ENCODE data around the gene THSD4.

The THSD4 gene

DNA sequence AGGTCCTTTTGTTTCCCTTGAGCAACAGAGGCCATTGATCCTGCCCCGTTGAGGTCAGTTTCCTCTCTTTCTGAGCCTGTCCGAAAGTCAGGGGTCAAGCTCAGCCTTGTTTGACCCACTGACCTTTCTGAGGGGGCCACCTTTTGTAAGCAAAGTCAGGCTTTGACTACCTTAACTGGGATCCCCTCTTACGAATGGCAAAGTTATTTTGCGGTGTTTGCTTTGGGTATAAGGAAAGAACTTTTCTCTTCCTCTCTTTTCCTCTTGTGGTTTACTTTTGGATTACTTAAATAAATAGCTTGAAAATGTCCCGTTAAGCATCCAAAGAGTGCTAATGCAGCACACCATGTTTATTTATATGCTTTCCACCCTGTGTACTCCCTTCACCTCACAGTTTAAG lies 340.6 kb downstream of the THSD4 start:
- DNase-seq (ENCODE audit: low read depth), result no peak

DNA sequence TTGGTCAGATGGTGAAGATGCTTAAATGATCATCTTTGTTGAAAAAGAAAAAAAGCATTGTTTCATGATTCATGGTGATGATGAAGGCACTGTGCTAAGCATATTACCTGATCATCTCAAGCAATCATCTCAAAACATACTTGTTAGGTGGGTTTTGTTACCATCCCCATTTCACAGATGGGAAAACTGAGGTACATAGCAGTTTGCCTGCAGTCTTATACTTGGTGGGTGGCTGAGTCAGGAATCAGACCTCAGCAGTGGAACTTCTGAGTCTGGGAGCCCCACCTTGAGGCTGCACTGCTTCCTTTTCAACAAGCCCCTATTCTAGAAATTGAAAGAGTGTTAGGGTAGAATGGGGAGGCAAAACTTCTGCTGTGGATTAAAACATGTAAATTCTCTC lies 341.1 kb downstream of the THSD4 start:
- no peak for DNase-seq (ENCODE audit: low read depth)

DNA sequence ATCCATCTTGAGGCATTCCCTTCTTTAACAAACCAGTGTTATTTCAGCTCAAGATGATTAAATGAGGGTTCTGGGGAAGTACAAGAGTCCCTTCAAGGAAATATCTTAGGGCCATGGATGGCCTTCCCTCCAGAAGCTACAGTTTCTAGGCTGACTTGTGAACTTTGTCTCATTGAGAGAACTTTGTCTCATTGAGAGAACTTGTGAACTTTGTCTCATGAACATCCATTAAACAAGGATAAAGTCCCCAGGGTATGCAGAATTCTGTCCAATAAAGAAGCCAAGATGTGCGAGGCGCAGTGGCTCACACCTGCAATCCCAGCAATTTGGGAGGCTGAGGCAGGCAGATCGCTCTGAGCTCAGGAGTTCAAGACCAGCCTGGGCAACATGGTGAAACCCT lies 341.5 kb downstream of the THSD4 start:
- no peak for DNase-seq (ENCODE audit: low read depth)

DNA sequence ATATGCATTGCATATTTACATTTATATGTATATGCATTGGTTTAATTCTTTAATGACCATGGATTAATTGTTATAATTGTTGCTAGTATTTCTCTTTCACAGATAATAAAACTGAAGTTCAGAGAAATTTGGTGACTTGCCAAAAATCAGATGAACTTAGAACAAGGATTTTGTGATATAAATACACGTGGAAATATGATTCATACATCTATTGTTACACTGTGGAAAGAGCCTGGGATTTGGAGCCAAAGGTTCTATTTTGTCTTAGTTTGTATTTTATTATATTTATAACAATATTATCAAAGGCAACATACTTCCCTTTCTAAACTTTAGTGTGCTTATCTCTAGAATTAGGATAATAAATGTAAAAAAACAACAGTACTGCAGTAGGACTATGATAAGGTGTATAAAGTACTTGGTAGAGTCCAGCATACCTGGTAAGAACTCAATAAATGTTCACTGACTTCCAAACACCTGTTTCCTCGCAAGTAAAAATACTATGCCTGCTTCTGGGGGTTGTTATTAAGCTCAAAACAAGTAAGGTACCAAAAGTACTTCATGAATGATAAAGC lies 342.9 kb downstream of the THSD4 start:
- no peak for DNase-seq (ENCODE audit: low read depth)

DNA sequence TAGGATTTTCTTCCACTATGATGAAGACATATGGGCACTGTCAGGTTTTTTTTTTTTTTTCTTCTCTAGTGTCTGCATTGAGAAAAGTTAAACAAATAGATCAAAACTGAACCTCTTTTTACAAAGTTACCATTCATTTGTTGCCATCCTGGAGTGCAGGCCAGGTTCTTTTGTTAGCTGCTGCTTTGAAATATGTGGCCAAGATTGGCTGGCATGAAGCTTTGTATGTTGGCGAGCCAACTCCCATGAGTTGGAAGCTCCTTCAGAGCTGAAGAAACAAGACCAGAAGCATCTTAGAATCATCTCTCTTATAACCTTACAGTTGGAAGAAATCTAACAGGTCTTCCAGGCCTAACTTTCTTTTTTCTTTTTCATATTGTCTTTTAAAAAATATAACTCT lies 346.5 kb downstream of the THSD4 start:
- DNase-seq (ENCODE audit: low read depth), result no peak

DNA sequence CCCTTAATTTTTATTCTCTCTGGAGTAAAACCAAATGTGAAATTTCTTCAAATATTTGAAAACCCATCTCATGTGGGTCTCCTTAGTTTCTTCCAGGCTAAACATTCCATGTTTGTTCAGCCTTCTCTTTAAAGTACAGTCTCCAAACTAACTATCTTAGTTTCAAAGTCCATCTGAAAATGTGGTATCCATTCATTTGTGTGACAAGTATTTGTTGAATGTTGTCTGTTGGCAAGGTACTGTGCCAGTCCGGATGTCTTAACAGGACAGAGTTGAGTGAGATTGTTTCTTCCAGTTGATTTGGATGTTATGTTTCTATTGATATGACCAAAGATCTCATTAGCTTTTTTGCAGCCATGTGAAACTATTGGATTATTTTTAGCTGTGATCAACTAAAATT lies 347.4 kb downstream of the THSD4 start:
- DNase-seq (ENCODE audit: low read depth), result no peak

DNA sequence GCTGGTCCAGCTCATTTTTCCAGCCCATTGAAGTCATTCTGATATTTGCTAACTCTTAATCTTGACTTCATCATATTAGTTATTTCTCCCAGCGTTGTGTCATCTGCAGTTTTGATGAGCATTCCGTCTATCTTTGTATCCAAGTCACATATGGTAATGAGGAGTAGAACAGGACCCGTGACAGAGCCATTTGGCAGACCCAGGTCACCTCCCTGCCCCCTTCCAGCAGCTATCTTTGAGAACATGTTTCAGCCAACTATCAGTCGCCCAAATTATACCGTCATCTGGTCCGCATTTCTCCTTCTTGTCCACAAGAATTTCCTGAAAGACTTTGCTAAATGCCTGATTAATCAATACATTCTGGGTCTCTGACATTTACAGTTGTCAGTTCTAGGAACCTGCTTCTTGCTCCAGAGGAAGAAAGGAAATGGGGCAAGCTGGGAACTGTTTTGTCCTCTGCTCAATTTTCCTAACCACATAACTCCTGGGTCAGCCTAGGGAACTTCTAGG lies 347.9 kb downstream of the THSD4 start:
- no peak for DNase-seq (ENCODE audit: low read depth)

DNA sequence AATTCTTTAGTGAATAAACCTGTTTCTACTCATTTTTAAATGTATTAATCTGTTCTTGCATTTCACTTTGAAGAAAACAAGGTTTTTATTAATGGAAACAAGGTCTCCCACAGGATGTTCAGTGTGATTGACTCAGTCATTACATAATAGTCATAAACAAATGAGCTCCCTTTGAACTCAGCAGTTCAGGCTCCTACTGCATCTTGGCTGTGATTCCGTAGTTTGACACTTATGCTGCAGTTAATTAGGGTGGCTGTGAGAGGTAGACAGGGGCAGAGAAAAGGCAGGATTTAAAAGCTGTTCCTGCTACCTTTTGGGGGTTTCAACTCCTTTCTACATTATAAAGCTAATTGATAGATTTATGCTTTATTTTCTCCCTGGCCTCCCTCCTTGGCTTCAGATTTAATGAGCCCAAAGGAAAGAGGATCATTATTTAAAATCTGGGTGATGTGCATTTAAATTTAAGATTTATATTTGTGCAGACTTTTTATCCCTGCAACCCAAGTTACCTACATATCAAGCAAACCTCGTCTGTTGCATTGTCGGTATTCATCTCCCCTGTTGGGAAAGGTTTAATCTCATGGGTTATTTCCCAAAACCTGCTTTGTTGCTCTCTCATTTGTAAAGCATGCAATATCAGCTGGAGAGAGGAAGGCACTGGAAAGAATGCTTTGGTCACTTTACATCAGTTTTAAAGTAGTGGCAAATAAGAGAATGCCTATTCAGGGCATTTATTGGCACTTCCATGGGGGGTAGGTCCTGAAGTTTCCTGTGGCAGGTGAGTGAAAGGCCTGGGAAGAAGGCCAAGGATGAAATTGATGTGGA lies 350.1 kb downstream of the THSD4 start:
- DNase-seq (ENCODE audit: low read depth), result no peak

DNA sequence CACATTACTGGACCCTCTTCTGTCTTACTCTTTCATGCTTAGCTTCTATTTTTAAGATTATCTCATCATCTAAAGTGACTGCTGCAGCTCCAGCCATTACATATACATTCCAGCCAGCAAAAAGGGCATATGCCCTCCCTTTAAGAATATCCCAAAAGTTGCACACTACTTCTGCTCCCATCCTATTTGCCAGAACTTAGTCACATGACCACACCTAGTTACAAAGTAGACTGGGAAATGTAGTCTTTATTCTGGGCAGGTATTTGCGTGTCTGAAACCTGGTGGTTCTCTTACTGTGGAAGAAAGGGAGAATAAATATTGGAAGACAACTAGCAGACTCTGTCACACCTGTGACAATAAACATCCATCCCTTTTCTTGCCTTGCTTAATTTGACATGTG lies 353.4 kb downstream of the THSD4 start:
- no peak for DNase-seq (ENCODE audit: low read depth)

DNA sequence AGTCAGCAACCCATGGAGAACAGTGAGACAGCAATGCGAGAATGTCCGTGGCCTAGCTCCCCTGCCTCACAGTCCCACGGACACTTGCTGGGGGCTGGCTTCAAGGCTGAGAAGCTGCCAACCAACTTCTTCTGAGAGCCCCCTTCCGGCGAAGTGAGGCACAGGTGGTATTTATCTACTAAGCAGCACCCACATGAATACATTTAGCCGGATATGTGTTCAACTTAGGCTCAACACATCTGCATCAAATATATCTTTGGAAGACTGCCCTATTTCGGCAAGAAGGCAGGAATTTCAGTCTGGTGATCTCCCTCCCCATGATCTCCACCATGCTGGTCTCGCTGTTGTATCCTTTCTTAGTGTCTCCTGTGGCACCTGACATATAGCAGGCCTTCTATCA lies 354.1 kb downstream of the THSD4 start:
- DNase-seq (ENCODE audit: low read depth), result peak; percentile 79

DNA sequence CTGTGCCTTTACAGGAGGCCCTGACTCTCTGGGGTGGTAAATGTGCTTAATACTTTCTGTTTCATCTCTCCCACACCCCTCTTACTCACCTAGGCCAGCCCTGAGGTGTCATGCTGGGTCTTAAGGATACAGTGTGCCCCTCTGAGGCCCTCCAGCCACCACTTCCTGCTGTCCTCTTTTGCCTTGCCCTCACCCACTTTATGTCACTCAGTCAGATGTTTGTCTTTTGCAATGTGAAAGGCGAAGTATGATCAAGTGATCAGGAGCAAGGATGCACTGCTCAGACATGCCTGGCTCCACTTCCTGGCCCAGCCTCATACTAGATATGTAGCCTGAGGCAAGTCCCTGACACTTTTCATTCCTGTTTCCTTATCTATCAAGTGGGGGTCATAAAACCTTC lies 356.1 kb downstream of the THSD4 start:
- DNase-seq (ENCODE audit: low read depth), result no peak

DNA sequence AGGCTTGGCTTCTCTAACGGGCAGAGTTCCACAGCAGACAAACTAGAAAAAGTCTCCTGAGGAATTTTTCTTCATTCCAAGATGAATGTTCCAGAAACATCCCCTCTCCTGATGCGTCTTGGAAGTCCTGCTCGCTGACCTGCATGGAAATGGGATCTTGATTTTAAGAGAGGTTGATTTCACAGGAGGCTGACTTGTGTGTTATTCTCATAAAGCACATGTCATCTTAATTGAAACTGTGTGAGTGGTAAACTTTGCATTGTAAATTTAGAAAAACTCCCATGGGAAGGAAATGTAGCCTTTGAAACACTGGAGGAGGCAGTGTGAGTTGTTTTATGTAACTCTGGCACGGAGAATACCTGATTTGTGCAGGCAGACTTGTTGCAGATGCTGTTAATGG lies 357.3 kb downstream of the THSD4 start:
- no peak for DNase-seq (ENCODE audit: low read depth)

DNA sequence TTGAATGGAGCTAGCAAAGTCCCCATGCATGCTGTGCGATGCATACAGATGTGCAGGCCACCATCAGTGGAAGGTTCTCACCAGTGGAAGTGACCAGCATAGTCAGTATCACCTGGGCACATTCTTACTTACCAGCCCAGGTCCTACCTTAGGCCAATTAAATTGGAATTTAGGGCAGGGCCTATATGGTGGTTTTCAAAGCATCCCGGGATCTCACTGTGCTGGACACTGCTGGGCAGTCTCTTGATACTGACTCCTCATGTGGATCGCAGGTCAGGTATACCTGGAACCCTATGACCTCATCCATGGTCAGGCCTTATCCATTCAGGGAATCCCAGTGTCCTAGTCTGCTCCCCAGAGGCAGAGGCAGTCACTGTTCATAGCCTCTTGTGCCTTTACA lies 358.5 kb downstream of the THSD4 start:
- DNase-seq (ENCODE audit: low read depth), result no peak

DNA sequence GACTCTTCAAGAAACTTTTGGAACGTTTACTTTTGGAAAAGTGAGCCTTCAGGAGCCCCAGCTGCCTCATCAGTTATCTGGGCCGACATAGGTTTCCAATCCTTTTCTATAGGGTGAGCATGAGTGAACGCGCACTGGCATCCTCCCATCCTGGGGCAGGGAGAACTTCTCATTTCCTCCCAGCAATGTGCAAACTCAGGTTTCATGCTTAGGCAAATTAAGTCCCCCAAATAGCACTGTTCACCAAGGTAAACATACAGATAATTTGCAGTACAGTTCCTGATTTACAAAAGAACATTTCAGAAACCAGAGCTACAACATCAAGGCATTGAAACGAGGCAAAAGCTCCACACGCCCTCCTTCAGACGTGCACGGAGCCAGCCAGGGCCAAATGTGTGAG lies 361.6 kb downstream of the THSD4 start:
- DNase-seq (ENCODE audit: low read depth), result no peak

DNA sequence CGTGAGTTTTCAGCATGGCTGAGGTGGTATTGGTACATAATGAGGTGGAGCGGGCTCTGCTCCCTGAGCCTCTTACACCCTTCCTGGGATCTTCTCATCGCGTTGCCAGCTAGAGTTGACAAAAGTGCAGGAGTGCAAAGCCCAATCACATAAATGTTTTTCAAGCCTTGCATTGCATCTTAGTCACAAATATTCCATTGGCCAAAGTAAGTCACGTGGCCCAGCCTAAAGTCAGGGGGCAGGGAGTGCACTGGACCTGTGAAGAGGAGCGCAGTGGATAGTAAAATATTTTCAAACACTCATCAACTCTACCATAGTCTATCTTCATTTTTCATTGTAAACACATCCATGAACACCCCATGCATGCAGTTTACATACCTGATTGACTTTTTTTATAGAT lies 365.3 kb downstream of the THSD4 start:
- no peak for DNase-seq (ENCODE audit: low read depth)

DNA sequence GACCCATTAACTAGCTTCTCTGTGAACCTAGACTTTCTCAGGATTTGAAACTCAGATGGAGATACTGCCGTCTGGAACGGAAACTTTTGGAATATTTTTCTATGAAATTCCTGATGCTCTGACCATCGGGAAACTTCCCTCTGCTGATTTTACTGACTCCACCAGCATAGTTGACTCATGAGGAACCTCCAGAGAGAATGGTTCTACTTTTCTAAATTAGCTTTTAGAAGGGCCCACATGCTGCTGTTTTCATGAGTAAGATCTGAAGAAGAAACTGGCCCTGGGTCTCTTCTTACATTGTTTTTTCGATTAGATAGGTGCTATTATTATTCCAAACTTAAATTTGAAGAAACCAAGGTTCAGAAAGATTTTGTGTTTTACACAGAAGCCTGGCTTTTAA lies 368.8 kb downstream of the THSD4 start:
- no peak for DNase-seq (ENCODE audit: low read depth)

DNA sequence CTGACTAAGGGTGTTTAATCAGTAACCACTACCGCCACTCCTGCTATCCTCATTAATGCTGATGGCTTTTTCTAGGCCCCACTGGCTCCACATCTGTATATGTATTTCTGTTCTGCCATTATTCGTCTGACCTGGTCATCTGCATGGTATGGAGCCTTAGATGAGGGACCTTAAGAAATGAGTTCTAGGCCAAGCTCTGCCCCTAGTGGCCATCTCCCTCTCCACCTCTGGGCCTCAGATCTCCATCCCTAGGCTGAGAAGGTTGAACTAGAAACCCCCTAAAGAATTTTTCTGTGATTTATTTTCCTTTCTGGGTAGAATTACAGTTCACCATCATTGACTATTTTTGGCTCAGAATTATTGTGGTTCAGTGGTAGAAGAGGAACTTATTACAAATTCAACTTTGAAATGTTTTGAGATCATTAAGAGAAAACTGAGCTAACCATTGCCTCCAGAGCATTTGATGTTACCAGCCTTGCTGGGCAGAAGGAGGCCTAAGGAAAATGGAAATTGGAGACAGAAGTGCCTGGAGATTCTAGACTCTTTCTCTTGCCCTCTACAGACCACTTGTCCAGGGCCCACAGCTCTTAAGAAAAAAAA lies 369.9 kb downstream of the THSD4 start:
- no peak for DNase-seq (ENCODE audit: low read depth)

DNA sequence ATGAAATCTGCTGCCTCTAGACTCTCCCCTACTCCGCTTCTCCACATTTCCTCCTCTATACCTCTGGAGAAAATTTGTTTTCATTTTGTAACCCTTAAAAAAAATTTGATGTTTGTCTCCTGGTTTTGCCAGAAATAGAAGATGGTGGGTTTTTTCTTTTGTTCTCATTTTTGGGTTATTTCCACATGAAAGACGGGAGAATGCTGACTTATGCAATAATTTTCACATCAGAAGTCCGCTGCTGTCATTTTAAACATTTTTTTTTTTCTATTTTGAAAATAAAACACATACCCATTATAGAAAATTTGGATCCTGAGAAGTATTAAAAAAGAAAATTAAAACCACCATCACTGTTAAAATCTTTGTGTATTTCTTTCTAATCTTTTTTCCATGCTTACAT lies 374.3 kb downstream of the THSD4 start:
- no peak for DNase-seq (ENCODE audit: low read depth)

DNA sequence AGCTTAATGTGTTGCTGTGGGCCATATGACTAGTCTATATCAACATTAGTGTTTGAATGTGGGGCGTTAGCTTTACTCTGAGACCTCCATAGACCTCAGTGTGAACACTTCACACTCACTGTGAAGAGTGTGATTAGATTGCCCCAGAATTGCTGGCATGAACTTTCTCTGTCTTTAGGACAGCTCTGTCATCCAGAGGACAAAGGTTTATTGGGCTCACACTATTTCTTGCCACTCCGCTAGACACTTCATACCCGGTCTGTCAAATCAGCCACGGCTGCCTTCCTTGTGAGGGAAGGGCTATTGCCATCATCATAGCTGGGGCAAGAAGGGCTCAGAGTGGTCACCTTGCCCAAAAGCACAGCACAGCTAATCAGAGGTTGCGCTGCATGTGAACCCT lies 378.3 kb downstream of the THSD4 start:
- DNase-seq (ENCODE audit: low read depth), result no peak

DNA sequence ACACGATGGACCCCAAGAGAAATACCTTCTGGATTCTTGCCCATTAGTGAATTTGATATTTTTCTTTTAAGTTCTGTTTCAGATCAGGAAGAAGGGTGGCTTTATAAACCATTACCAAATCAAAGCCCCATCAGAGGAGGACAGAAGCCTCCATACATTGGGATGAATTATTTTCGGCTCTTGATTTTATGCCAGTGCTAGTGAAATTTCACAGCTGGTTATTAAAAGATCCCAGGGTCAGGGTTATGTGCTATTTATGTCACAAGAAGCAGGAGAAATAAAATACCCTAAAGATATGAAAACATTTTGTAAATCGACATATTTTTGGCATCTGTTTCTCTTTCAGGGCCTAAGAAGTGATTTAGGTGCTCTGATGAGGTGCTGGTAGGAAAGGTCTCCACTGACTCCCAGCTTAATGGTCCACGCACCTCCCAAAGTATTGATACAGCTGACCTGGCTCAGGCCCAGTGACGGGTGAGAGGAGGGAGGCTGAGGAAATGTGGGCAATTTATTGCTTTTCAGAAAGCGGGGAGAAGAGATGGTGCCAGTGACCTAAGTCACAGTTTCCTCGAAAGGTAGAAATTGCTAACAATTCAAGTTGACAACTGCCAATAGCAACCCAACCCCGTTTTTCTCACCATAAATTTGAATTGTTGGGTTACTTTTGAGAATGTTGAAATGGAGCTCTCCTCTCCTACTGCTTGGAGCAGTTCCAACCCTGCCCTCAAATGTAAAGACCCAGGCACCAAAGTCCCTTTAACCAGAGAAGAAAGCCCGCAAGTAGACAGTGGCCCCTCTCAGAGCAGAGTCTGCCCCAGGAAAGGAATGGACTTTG lies 379.5 kb downstream of the THSD4 start:
- no peak for DNase-seq (ENCODE audit: low read depth)

DNA sequence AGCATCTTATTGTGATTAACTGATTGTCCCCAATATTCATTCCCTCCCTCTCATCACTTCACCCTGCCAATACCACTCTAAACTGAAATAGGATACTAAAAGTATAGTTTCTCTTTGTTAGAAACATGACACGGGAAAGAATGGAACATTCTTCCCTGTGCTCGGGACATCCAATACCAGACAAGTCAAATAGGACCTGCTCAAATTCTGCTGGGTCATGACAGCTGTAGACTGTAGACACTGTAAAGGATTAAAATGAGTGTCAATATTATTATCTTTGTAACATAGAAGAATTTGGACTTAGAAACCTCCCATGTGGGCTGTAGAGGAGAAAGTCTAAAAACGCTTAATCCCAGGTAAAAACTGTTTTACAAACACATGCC lies 380.1 kb downstream of the THSD4 start:
- no peak for DNase-seq (ENCODE audit: low read depth)

DNA sequence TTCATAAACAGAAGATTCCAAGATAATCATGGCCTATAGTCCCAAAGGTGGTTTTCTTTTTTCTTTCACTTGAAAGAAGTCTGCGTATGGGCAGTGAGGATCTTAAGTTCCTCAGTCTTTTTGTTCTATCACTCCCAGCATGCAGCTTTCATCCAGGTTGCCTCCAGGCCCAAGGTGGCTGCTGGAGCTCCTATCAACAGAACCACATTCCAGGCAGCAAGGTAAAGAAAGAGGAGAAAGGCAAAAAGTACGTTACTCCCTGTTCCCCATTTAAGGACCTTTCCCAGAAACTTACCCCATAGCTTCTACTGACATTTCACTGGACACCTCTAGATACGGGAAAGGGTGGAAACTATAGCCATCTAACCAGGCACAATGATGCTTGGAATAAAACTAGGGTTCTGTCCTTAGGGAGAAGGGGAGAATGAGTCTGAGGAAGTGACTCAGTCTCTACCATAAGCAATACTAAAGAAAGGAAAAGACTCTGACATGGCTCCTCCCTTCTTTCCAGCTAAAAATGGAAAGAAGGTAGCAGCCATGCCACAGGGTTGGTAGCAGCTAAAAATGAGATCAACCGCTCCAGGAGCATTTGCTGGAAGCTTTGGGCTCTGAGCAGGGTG lies 381.2 kb downstream of the THSD4 start:
- no peak for DNase-seq (ENCODE audit: low read depth)
